ENCODE measurements around the gene BCAT1.

Gene BCAT1

GRCh38 chr12:24890048-24890803 is 58.7 kb downstream of the BCAT1 start:
- no peak overlapping the region for H3K4me2 ChIP-seq (ENCODE audit: insufficient read depth, low read length, poor library complexity, severe bottlenecking)
- no peak overlapping the region for H2AFZ ChIP-seq (ENCODE audit: low read length)
- no peak overlapping the region for H2BK120ac ChIP-seq (ENCODE audit: low read depth, low read length)
- H3K18ac ChIP-seq (ENCODE audit: low read length), result no peak overlapping the region
- H4K91ac ChIP-seq (ENCODE audit: low read depth, low read length, poor library complexity), result no peak overlapping the region
- no peak overlapping the region for H3K9ac ChIP-seq (ENCODE audit: low read depth, low read length, poor library complexity)
- peaks cover 1% of the 10 kb centered on the region for H3K79me1 ChIP-seq (ENCODE audit: low read depth, low read length)
- H3K23ac ChIP-seq (ENCODE audit: low read depth, low read length, poor library complexity), result no peak overlapping the region
- no peaks in the 10 kb centered on the region for H3K4me1 ChIP-seq (ENCODE audit: control insufficient read depth in 2 of 2, insufficient read depth in 1 of 2, low read depth in 1 of 2, low read length in 2 of 2)
- H3K14ac ChIP-seq (ENCODE audit: low read length), result no peak overlapping the region
- no peaks in the 10 kb centered on the region for H3K27me3 ChIP-seq (ENCODE audit: control insufficient read depth in 3 of 3, insufficient read depth in 3 of 3, low read depth in 1 of 3, low read length in 3 of 3)
- no peak overlapping the region for H4K8ac ChIP-seq (ENCODE audit: low read depth, low read length)
- H2BK12ac ChIP-seq (ENCODE audit: low read length), result no peak overlapping the region
- DNase-seq (ENCODE audit: low spot score), result no peak
- no peak overlapping the region for H2BK15ac ChIP-seq (ENCODE audit: low read length)
- H3K4ac ChIP-seq (ENCODE audit: low read length), result no peak overlapping the region
- H2AK5ac ChIP-seq (ENCODE audit: low read depth, low read length), result no peak overlapping the region
- no CpG with 5 or more reads among the region's 7 CpGs for WGBS, 2 donors (ENCODE audit: extremely low coverage in 2 of 2, insufficient read length in 2 of 2, insufficient replicate concordance in 1 of 2)
- no peak overlapping the region for H3K27ac ChIP-seq (replicated peaks; ENCODE audit: low read length)
- peaks cover 12 to 84% of the 10 kb centered on the region in 2 donors for H3K36me3 ChIP-seq (replicated peaks in 1 of 2; ENCODE audit: control insufficient read depth in 2 of 2, insufficient read depth in 2 of 2, low read length in 2 of 2)
- H3K9me3 ChIP-seq (replicated peaks in 1 of 2; ENCODE audit: control insufficient read depth in 2 of 2, insufficient read depth in 1 of 2, low read depth in 1 of 2, low read length in 2 of 2), result peaks cover 0 to 7% of the 10 kb centered on the region in 2 donors
- no peak overlapping the region for H3K4me3 ChIP-seq (ENCODE audit: low read length in 2 of 2)
- no peak overlapping the region for H2BK5ac ChIP-seq (ENCODE audit: low read length)

- Histone ChIP-seq H3K14ac (ENCODE audit: low read length) (no peak overlapping the region), H2BK120ac (ENCODE audit: low read depth, low read length) (no peak overlapping the region), H3K27ac (replicated peaks; ENCODE audit: low read length) (no peak overlapping the region), H2BK15ac (ENCODE audit: low read length) (no peak overlapping the region), H3K18ac (ENCODE audit: low read length) (no peak overlapping the region), H3K9ac (ENCODE audit: low read depth, low read length, poor library complexity) (no peak overlapping the region), H4K91ac (ENCODE audit: low read depth, low read length, poor library complexity) (no peak overlapping the region), H3K23ac (ENCODE audit: low read depth, low read length, poor library complexity) (no peak overlapping the region), H3K4ac (ENCODE audit: low read length) (no peak overlapping the region), H3K79me1 (ENCODE audit: low read depth, low read length) (peaks cover 1% of the 10 kb centered on the region), H4K8ac (ENCODE audit: low read depth, low read length) (no peak overlapping the region), H3K4me2 (ENCODE audit: insufficient read depth, low read length, poor library complexity, severe bottlenecking) (no peak overlapping the region), H2BK5ac (ENCODE audit: low read length) (no peak overlapping the region), H3K36me3 (replicated peaks in 1 of 2; ENCODE audit: control insufficient read depth in 2 of 2, insufficient read depth in 2 of 2, low read length in 2 of 2) (peaks cover 11 to 85% of the 10 kb centered on the region in 2 donors), H3K9me3 (replicated peaks in 1 of 2; ENCODE audit: control insufficient read depth in 2 of 2, insufficient read depth in 1 of 2, low read depth in 1 of 2, low read length in 2 of 2) (peaks cover 0 to 7% of the 10 kb centered on the region in 2 donors), H3K27me3 (ENCODE audit: control insufficient read depth in 3 of 3, insufficient read depth in 3 of 3, low read depth in 1 of 3, low read length in 3 of 3) (no peaks in the 10 kb centered on the region), H2AK5ac (ENCODE audit: low read depth, low read length) (no peak overlapping the region), H3K4me3 (ENCODE audit: low read length in 2 of 2) (no peak overlapping the region), H2AFZ (ENCODE audit: low read length) (no peak overlapping the region), H3K4me1 (ENCODE audit: control insufficient read depth in 2 of 2, insufficient read depth in 1 of 2, low read depth in 1 of 2, low read length in 2 of 2) (no peaks in the 10 kb centered on the region), H2BK12ac (ENCODE audit: low read length) (no peak overlapping the region)
- no CpG with 5 or more reads among the region's 3 CpGs for WGBS, 2 donors (ENCODE audit: extremely low coverage in 2 of 2, insufficient read length in 2 of 2, insufficient replicate concordance in 1 of 2)
- no peak for DNase-seq (ENCODE audit: low spot score)
Observed at GRCh38 chr12:24889411-24889810, 59.5 kb downstream of the BCAT1 start.

DNA sequence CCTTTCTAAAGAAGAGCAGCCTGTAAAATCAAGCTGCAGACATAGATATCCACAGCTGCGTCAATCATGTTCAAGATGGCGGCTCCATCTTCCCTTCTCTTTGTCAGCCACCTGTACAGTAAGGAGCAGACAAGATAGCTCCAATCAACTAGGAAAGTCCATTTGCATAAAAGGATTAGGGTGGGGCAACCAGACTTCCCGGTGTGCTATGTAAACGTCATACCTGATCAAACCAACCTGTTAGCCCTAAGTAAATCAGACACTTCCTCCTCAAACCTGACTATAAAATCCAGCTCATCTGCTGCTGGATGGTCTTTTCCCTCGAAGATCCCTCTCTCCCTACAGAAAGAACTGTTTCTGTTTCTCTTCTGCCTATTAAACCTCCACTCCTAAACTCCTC is 60.1 kb downstream of the BCAT1 start:
- Histone ChIP-seq H2BK15ac (ENCODE audit: low read length) (no peak overlapping the region), H3K36me3 (replicated peaks in 1 of 2; ENCODE audit: control insufficient read depth in 2 of 2, insufficient read depth in 2 of 2, low read length in 2 of 2) (peaks cover 9 to 85% of the 10 kb centered on the region in 2 donors), H3K9ac (ENCODE audit: low read depth, low read length, poor library complexity) (no peak overlapping the region), H2BK120ac (ENCODE audit: low read depth, low read length) (no peak overlapping the region), H3K4ac (ENCODE audit: low read length) (no peak overlapping the region), H2AFZ (ENCODE audit: low read length) (no peak overlapping the region), H3K18ac (ENCODE audit: low read length) (no peak overlapping the region), H3K14ac (ENCODE audit: low read length) (no peak overlapping the region), H3K4me2 (ENCODE audit: insufficient read depth, low read length, poor library complexity, severe bottlenecking) (no peak overlapping the region), H2BK5ac (ENCODE audit: low read length) (no peak overlapping the region), H3K27me3 (ENCODE audit: control insufficient read depth in 3 of 3, insufficient read depth in 3 of 3, low read depth in 1 of 3, low read length in 3 of 3) (no peaks in the 10 kb centered on the region), H3K23ac (ENCODE audit: low read depth, low read length, poor library complexity) (no peak overlapping the region), H2BK12ac (ENCODE audit: low read length) (no peak overlapping the region), H2AK5ac (ENCODE audit: low read depth, low read length) (no peak overlapping the region), H3K79me1 (ENCODE audit: low read depth, low read length) (peaks cover 1% of the 10 kb centered on the region), H4K8ac (ENCODE audit: low read depth, low read length) (no peak overlapping the region), H3K4me3 (ENCODE audit: low read length in 2 of 2) (no peak overlapping the region), H3K27ac (replicated peaks; ENCODE audit: low read length) (no peak overlapping the region), H3K9me3 (replicated peaks in 1 of 2; ENCODE audit: control insufficient read depth in 2 of 2, insufficient read depth in 1 of 2, low read depth in 1 of 2, low read length in 2 of 2) (peaks cover 0 to 9% of the 10 kb centered on the region in 2 donors), H3K4me1 (ENCODE audit: control insufficient read depth in 2 of 2, insufficient read depth in 1 of 2, low read depth in 1 of 2, low read length in 2 of 2) (no peaks in the 10 kb centered on the region), H4K91ac (ENCODE audit: low read depth, low read length, poor library complexity) (no peak overlapping the region)
- no CpG with 5 or more reads among the region's 5 CpGs for WGBS, 2 donors (ENCODE audit: extremely low coverage in 2 of 2, insufficient read length in 2 of 2, insufficient replicate concordance in 1 of 2)
- no peak for DNase-seq (ENCODE audit: low spot score)

DNA sequence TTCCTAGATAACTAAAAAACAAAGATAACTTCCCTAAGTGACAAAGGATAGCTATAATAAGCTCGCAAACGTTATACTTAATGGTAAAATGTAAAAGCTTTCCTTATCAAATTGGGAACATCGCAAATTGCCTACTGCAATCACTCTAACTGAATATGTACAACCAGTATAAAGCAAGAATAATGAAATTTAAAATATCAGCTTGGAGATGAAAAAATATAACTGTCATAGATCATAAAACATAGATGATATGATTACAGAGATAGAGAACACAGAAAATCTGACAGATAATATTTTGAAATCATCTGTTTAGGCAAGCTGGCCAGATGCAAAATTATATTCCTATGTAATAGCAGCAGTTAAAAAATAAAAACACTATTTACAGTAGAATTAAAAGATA is 64.0 kb downstream of the BCAT1 start:
- peaks cover 1% of the 10 kb centered on the region for H3K79me1 ChIP-seq (ENCODE audit: low read depth, low read length)
- no peaks in the 10 kb centered on the region for H3K27me3 ChIP-seq (ENCODE audit: control insufficient read depth in 3 of 3, insufficient read depth in 3 of 3, low read depth in 1 of 3, low read length in 3 of 3)
- no peak overlapping the region for H3K9ac ChIP-seq (ENCODE audit: low read depth, low read length, poor library complexity)
- H3K18ac ChIP-seq (ENCODE audit: low read length), result no peak overlapping the region
- H3K4me2 ChIP-seq (ENCODE audit: insufficient read depth, low read length, poor library complexity, severe bottlenecking), result no peak overlapping the region
- no peak overlapping the region for H2AK5ac ChIP-seq (ENCODE audit: low read depth, low read length)
- peaks cover 4 to 83% of the 10 kb centered on the region in 2 donors for H3K36me3 ChIP-seq (replicated peaks in 1 of 2; ENCODE audit: control insufficient read depth in 2 of 2, insufficient read depth in 2 of 2, low read length in 2 of 2)
- H3K4ac ChIP-seq (ENCODE audit: low read length), result no peak overlapping the region
- DNase-seq (ENCODE audit: low spot score), result no peak
- no peak overlapping the region for H2AFZ ChIP-seq (ENCODE audit: low read length)
- H4K8ac ChIP-seq (ENCODE audit: low read depth, low read length), result no peak overlapping the region
- WGBS, 2 donors (ENCODE audit: extremely low coverage in 2 of 2, insufficient read length in 2 of 2, insufficient replicate concordance in 1 of 2), result no CpG with 5 or more reads among the region's 3 CpGs
- no peak overlapping the region for H3K23ac ChIP-seq (ENCODE audit: low read depth, low read length, poor library complexity)
- no peak overlapping the region for H2BK15ac ChIP-seq (ENCODE audit: low read length)
- no peak overlapping the region for H2BK12ac ChIP-seq (ENCODE audit: low read length)
- no peak overlapping the region for H3K14ac ChIP-seq (ENCODE audit: low read length)
- H3K27ac ChIP-seq (replicated peaks; ENCODE audit: low read length), result no peak overlapping the region
- H4K91ac ChIP-seq (ENCODE audit: low read depth, low read length, poor library complexity), result no peak overlapping the region
- H3K4me3 ChIP-seq (ENCODE audit: low read length in 2 of 2), result no peak overlapping the region
- no peaks in the 10 kb centered on the region for H3K4me1 ChIP-seq (ENCODE audit: control insufficient read depth in 2 of 2, insufficient read depth in 1 of 2, low read depth in 1 of 2, low read length in 2 of 2)
- no peak overlapping the region for H2BK120ac ChIP-seq (ENCODE audit: low read depth, low read length)
- peaks cover 0 to 4% of the 10 kb centered on the region in 2 donors for H3K9me3 ChIP-seq (replicated peaks in 1 of 2; ENCODE audit: control insufficient read depth in 2 of 2, insufficient read depth in 1 of 2, low read depth in 1 of 2, low read length in 2 of 2)
- no peak overlapping the region for H2BK5ac ChIP-seq (ENCODE audit: low read length)

Measured in neuronal stem cell (in vitro differentiated cells).